SK-N-SH (cell line): ENCODE results near the gene PJA2. TPM values are rescaled to one million over a fixed set of nuclear protein-coding genes. Genes with fewer than 3 reads are reported as not detected.

Source experiments
- CTCF ChIA-PET: fragments of 300-600, 350-600 bp; formaldehyde crosslinking; extraction: SDS; loops from one replicate; lab custom pipeline; 2021; lab: Yijun Ruan, JAX
- POLR2A ChIA-PET: fragments of 350-600 bp; sonication (Branson Sonifier 250); formaldehyde crosslinking; extraction: SDS; loops from one replicate; lab custom pipeline; 2020; ENCODE audit warnings: antibody characterized with exemption, inconsistent platforms; lab: Yijun Ruan, JAX
- DNase-seq: peaks from one replicate; pipeline ENCODE4 v3.0.0; 2012
- H2AFZ ChIP-seq: fragments of 200-600 bp; sonication (generic); 2 replicates; pipeline ENCODE4 v1.8.1; 2016; ENCODE audit warnings: antibody characterized with exemption, mild to moderate bottlenecking, low read depth
- H3F3A ChIP-seq: fragments of 200-600 bp; sonication (generic); replicated peaks from 2 replicates; pipeline ENCODE3; 2016; ENCODE audit warnings: antibody characterized with exemption, mild to moderate bottlenecking; ENCODE audit not compliant: insufficient read depth
- H3K27ac ChIP-seq, 2 experiments: fragments of 200-500 bp in 1 of 2; fragments of 200-600 bp in 1 of 2; sonication (Bioruptor generic) in 1 of 2; sonication (generic), shearing (Covaris generic) in 1 of 2; 2 replicates each; pipeline versions ENCODE4 v1.5.1 to v1.6.1; 2014 to 2016; ENCODE audit warnings: low read depth in 2 of 2, inconsistent platforms in 1 of 2, low read length in 1 of 2, mild to moderate bottlenecking in 1 of 2, mixed read lengths in 1 of 2
- H3K27me3 ChIP-seq: fragments of 200-600 bp; sonication (generic), shearing (Covaris generic); 2 replicates; pipeline ENCODE4 v1.6.1; 2016; ENCODE audit warnings: mixed run types; ENCODE audit not compliant: insufficient read depth
- H3K36me3 ChIP-seq, 2 experiments: fragments of 200-500 bp in 1 of 2; fragments of 200-600 bp in 1 of 2; sonication (Bioruptor generic) in 1 of 2; sonication (generic) in 1 of 2; replicated peaks in 1 of 2; 2 replicates each; pipeline versions ENCODE3 to v1.5.1; 2014 to 2016; ENCODE audit warnings: low read length in 1 of 2, mild to moderate bottlenecking in 1 of 2; ENCODE audit not compliant: insufficient read depth in 2 of 2, control insufficient read depth in 1 of 2
- H3K4me1 ChIP-seq, 2 experiments: fragments of 200-500 bp in 1 of 2; fragments of 200-600 bp in 1 of 2; sonication (Bioruptor generic) in 1 of 2; sonication (generic), shearing (Covaris generic) in 1 of 2; 2 replicates each; pipeline versions ENCODE4 v1.5.1 to v1.6.1; 2014 to 2016; ENCODE audit warnings: low read depth in 1 of 2, low read length in 1 of 2, mixed run types in 1 of 2; ENCODE audit not compliant: insufficient read depth in 2 of 2, control insufficient read depth in 1 of 2
- H3K4me2 ChIP-seq: fragments of 200-600 bp; sonication (generic), shearing (Covaris generic); 2 replicates; pipeline ENCODE4 v1.6.1; 2017; ENCODE audit warnings: mixed run types
- H3K4me3 ChIP-seq, 2 experiments: fragments of 200-500 bp in 1 of 2; fragments of 200-600 bp in 1 of 2; sonication (Bioruptor generic) in 1 of 2; sonication (generic), shearing (Covaris generic) in 1 of 2; 2 replicates each; pipeline versions ENCODE4 v1.5.1 to v1.8.1; 2014 to 2016; ENCODE audit warnings: low read depth in 2 of 2, inconsistent platforms in 1 of 2, low read length in 1 of 2, mild to moderate bottlenecking in 1 of 2, mixed read lengths in 1 of 2, moderate library complexity in 1 of 2
- H3K79me2 ChIP-seq: fragments of 200-600 bp; sonication (generic); 2 replicates; pipeline ENCODE4 v1.8.1; 2017; ENCODE audit warnings: mild to moderate bottlenecking; ENCODE audit not compliant: insufficient read depth
- H3K9ac ChIP-seq: fragments of 200-600 bp; sonication (generic); 2 replicates; pipeline ENCODE4 v1.6.1; 2017; ENCODE audit warnings: mixed run types
- H3K9me2 ChIP-seq: fragments of 200-600 bp; sonication (generic); 2 replicates; pipeline ENCODE4 v1.6.1; 2017; ENCODE audit warnings: mixed run types
- H3K9me3 ChIP-seq: fragments of 200-600 bp; sonication (generic); 2 replicates; pipeline ENCODE4 v1.6.1; 2017; ENCODE audit warnings: mixed run types, mild to moderate bottlenecking, moderate library complexity
- H4K20me1 ChIP-seq: fragments of 200-600 bp; sonication (generic); 2 replicates; pipeline ENCODE4 v1.6.1; 2017; ENCODE audit warnings: mild to moderate bottlenecking, mixed run types; ENCODE audit not compliant: insufficient read depth
- ELF1 ChIP-seq: IDR thresholded peaks from 2 replicates; pipeline ENCODE4 v1.4.0; 2012
- EP300 ChIP-seq, 2 experiments: IDR thresholded peaks; 2 replicates each; pipeline versions ENCODE4 v1.4.0 to v1.6.1; 2012; ENCODE audit warnings: borderline replicate concordance in 1 of 2, low read depth in 1 of 2, low read length in 1 of 2
- FOSL2 ChIP-seq: IDR thresholded peaks from 2 replicates; pipeline ENCODE4 v1.4.0; 2012; ENCODE audit warnings: low read depth, mild to moderate bottlenecking, moderate library complexity, borderline replicate concordance
- FOXJ3 ChIP-seq: sonication (generic); formaldehyde crosslinking; IDR thresholded peaks from 2 replicates; pipeline ENCODE4 v1.5.1; 2020; ENCODE audit warnings: mild to moderate bottlenecking, missing genetic modification reagents
- FOXM1 ChIP-seq: IDR thresholded peaks from 2 replicates; pipeline ENCODE4 v1.4.0; 2012; ENCODE audit warnings: low read depth, mild to moderate bottlenecking
- IRF3 ChIP-seq: fragments of 150-350 bp; IDR thresholded peaks from 2 replicates; pipeline ENCODE4 v1.6.1; 2016; ENCODE audit warnings: mild to moderate bottlenecking, low read depth, low read length
- JUND ChIP-seq: IDR thresholded peaks from 2 replicates; pipeline ENCODE4 v1.4.0; 2012
- MEF2A ChIP-seq: IDR thresholded peaks from 2 replicates; pipeline ENCODE4 v1.4.0; 2012; ENCODE audit warnings: low read depth, borderline replicate concordance
- MXI1 ChIP-seq: IDR thresholded peaks from 2 replicates; pipeline ENCODE4 v1.6.1; 2012; ENCODE audit warnings: mild to moderate bottlenecking, low read depth, low read length, improper control_type of control experiment
- RAD21 ChIP-seq: IDR thresholded peaks from 2 replicates; pipeline ENCODE4 v1.6.1; 2012; ENCODE audit warnings: mild to moderate bottlenecking, low read length
- RFX5 ChIP-seq: IDR thresholded peaks from 2 replicates; pipeline ENCODE4 v1.6.1; 2012; ENCODE audit warnings: mild to moderate bottlenecking, improper control_type of control experiment, low read length
- RXRA ChIP-seq: IDR thresholded peaks from 2 replicates; pipeline ENCODE4 v1.4.0; 2012; ENCODE audit warnings: low read depth, mild to moderate bottlenecking, borderline replicate concordance
- SIN3A ChIP-seq: IDR thresholded peaks from 2 replicates; pipeline ENCODE4 v1.6.1; 2012; ENCODE audit warnings: low read depth, mild to moderate bottlenecking, low read length, moderate library complexity, borderline replicate concordance
- SMC3 ChIP-seq: IDR thresholded peaks from 2 replicates; pipeline ENCODE4 v1.6.1; 2012; ENCODE audit warnings: low read depth, low read length, improper control_type of control experiment
- TAF1 ChIP-seq: IDR thresholded peaks from 2 replicates; pipeline ENCODE4 v1.6.1; 2012; ENCODE audit warnings: low read depth, mild to moderate bottlenecking, low read length, moderate library complexity, borderline replicate concordance
- USF1 ChIP-seq: IDR thresholded peaks from 2 replicates; pipeline ENCODE4 v1.4.0; 2012; ENCODE audit warnings: low read depth, borderline replicate concordance
- YY1 ChIP-seq: IDR thresholded peaks from 2 replicates; pipeline ENCODE4 v1.4.0; 2012; ENCODE audit warnings: low read depth, mild to moderate bottlenecking
- WGBS: methylation state at CpG from one replicate; pipeline ENCODE4 v1.1.6; 2017; ENCODE audit warnings: low lambda C conversion rate; 5-methylcytosine and 5-hydroxymethylcytosine counted together
- polyA plus RNA-seq, 3 experiments: library from polyadenylated mRNA; depleted of rRNA; stranded (reverse); fragments of >200 nt; gene quantifications; 2 replicates each; pipeline ENCODE4 v1.2.3, GENCODE V29; 2012
- TF ChIP-seq, protein P1 (sequence below): IDR thresholded peaks from 2 replicates; pipeline ENCODE4; 2012

The PJA2 gene
- polyA plus RNA-seq, 1 of the 3 experiments (the other 2 are of a cell fraction), result 30.7 TPM

DNA sequence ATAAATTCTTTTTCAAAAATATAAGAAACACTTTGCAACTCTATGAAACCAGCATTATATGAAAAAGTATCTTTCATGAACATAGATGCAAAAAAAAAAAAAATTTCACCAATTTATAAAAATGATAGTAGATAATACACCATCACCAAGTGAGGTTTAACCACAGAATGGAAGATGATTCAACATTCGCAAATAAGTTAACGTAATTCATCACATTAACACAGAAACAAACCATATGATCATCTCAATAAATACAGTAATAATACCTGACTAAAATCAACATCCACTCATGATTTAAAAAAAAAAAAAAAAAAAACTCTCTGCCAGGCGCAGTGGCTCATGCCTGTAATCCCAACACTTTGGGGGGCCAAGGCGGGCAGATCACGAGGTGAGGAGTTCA lies 6.3 kb downstream of the PJA2 start:
- Histone ChIP-seq H3K9me3 (no peaks in the 10 kb centered on the region), H2AFZ (no peak overlapping the region), H3K4me2 (no peak overlapping the region), H3K4me1 (peaks cover 8 to 14% of the 10 kb centered on the region in 2 experiments), H3K27me3 (no peaks in the 10 kb centered on the region), H3F3A (peaks cover 14% of the 10 kb centered on the region), H3K79me2 (peaks cover 100% of the 10 kb centered on the region), H3K27ac (no peak overlapping the region), H3K4me3 (no peak overlapping the region), H3K9ac (no peak overlapping the region), H4K20me1 (peaks cover 98% of the 10 kb centered on the region), H3K36me3 (peaks cover 0 to 43% of the 10 kb centered on the region in 2 experiments), H3K9me2 (no peaks in the 10 kb centered on the region)
- WGBS, result 97% methylated on average over 5 of the region's 5 CpGs
- ChIA-PET POLR2A (no interaction called here), CTCF (no interaction called here)
- no peak for DNase-seq
- no peak for TF ChIP-seq RXRA
- no peak for TF ChIP-seq SIN3A
- TF ChIP-seq IRF3, result no peak
- no peak for TF ChIP-seq MXI1
- TF ChIP-seq EP300 (IDR thresholded peaks at IDR 0.05; ENCODE audit: borderline replicate concordance in 1 of 2, low read depth in 1 of 2, low read length in 1 of 2), result no peak
- no peak for TF ChIP-seq RFX5
- TF ChIP-seq USF1, result no peak
- TF ChIP-seq ELF1, result no peak
- no peak for TF ChIP-seq FOXM1
- TF ChIP-seq FOSL2, result no peak

- Histone ChIP-seq H3K79me2 (peaks cover 99% of the 10 kb centered on the region), H3K9ac (no peak overlapping the region), H3K4me2 (no peak overlapping the region), H3K36me3 (peaks cover 0 to 38% of the 10 kb centered on the region in 2 experiments), H3K9me2 (no peaks in the 10 kb centered on the region), H3K9me3 (no peaks in the 10 kb centered on the region), H3K27me3 (no peaks in the 10 kb centered on the region), H3K4me1 (peaks cover 2 to 6% of the 10 kb centered on the region in 2 experiments; a peak in 3 of 4 replicates), H2AFZ (no peak overlapping the region), H4K20me1 (peaks cover 97% of the 10 kb centered on the region), H3K4me3 (no peak overlapping the region), H3F3A (peaks cover 6% of the 10 kb centered on the region), H3K27ac (no peak overlapping the region; a peak in 1 of 4 replicates)
- DNase-seq, result no peak
- WGBS, result 89% methylated on average over 6 of the region's 6 CpGs
- ChIA-PET POLR2A (no interaction called here), CTCF (no interaction called here)
- TF ChIP-seq JUND (no peak), TAF1 (no peak), RXRA (no peak), RFX5 (no peak), RAD21 (no peak), ELF1 (no peak), SMC3 (no peak), MEF2A (no peak), FOXJ3 (CRISPR knock-in tag) (no peak), IRF3 (no peak), FOSL2 (no peak), YY1 (no peak), USF1 (no peak)
- TF ChIP-seq, protein P1, sequence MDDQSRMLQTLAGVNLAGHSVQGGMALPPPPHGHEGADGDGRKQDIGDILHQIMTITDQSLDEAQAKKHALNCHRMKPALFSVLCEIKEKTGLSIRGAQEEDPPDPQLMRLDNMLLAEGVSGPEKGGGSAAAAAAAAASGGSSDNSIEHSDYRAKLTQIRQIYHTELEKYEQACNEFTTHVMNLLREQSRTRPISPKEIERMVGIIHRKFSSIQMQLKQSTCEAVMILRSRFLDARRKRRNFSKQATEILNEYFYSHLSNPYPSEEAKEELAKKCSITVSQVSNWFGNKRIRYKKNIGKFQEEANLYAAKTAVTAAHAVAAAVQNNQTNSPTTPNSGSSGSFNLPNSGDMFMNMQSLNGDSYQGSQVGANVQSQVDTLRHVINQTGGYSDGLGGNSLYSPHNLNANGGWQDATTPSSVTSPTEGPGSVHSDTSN, result no peak
Measured at GRCh38 chr5:109399092-109399759, 10.5 kb downstream of the PJA2 start.
